NCI-H2081 (cell line): Measurements from ENCODE around the gene CDH4.

ENCODE experiments used
- DNase-seq, 2 experiments: peaks; one replicate each; lab custom pipeline; 2025; lab: John Stamatoyannopoulos, UW

The CDH4 gene

GRCh38 chr20:61519488-61519887 lies 267.4 kb downstream of the CDH4 start:
- DNase-seq, result no peak

DNA sequence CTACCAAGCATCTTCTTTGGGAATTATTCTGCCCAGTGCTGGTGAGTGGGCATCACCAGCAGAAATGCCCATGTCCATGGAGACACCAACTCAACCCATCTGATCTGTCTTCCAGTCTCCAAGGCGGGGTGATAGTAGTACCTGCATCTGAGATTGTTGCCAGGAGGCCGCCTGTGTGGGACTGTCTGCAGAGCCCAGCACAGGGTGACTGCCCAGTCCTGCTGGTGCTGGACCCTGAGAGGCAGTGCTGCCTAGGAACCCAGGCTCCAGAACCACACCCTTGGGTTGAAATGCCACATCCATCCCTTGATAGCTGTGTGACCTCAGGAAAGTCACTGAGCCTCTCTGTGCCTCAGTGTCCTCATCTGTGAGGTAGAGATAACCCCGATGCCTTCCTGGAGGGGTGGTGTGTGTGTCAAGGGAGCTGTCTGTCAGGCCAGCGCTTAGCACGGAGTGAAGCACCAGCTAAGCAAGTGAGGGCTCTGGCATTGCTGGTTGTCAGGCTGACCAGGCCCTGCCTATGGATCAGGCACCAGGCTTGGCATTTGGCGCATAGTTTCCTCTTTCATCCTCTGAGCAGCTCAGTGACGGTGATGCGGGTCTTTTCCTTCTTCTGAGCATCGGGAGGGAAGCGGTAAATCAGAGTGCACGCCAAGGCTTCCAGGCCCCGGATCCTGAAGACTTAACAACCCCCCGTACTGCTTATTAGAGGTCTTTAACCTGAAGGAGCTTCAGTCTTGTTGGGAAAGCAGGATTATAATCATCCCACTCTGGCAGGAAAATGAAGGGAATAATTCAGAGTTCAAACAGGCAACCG lies 268.2 kb downstream of the CDH4 start:
- no peak for DNase-seq

DNA sequence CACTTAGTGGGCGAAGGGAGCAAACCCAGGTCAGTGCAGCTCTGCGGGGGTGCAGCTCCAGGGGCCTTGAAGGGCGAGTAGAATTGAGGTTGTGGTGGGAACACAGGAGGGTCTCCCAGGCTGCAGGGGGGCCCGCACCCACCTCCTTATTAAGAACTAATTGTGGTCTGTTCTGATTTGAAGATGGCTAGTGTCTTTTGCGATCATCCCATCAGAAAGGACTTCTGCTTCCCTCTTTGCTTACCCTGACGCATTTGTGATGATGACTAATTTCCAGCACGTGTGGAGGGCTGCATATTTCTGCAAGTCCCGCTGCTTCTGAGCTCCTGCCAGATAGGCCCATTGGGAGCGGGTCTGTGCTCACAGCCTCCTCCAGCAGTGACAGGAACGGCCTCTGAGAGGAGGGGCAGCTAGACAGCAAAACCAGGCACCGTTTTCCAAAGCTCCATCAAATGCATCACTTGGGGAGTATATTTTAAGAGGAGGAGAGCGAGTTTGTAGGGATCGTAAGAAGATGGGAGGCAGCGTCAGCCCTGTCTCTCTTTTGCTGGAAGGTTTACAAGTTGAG lies 268.9 kb downstream of the CDH4 start:
- no peak for DNase-seq

DNA sequence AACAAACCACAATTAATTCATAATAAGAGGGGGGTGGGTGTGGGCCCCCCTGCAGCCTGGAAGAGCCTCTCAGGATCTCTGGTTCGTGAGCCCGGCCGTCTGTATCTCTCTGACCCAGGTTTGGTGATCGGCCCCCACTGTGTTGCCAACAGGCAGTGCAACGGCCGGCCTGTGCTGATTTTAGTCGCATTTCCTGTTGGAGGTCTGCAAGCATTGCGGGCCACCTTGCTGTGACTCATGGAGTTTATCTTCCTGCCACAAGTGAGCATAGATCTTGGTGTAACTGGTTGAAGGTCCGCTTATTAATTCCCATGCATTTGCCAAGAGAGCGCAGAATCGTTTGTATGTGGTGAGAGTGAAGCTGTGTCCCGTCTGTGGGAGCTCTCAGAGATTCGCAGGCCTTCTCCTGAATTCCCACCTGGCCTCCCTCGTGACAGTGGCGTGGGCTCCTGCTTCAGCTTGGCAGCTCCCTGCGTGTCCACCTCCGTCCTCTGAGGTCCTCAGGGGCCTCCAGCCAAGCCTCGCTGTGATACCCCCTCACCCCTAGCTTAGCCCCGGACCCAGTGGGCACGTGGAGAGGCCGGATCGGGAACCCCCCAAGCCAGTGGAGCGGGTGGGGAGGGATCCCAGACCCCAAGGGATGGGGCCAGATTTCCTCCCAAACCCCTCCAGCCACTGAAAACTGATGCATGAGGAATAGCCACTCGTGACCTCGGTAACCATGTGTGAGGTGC lies 269.8 kb downstream of the CDH4 start:
- no peak for DNase-seq

- no peak for DNase-seq
Observed at GRCh38 chr20:61522498-61523090, 270.5 kb downstream of the CDH4 start.

DNA sequence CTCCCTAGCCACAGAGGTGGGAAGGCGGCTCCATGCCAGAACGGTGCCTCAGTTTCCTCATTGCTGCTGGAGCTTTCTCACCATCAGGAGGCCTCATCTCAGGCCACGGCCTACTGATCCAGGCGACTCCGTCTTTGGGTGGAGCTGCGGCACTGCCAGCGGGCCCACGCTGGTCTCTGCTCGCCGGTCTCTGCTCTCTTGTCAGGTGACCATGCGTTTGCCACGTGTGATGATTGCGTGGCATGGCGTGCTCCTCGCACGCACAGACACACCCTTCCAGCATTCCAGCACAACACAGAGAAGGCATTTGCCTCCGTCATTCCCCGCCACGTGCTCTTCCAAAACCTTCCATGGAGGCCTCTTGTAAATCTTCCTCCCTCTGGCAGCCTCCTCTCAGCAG lies 271.1 kb downstream of the CDH4 start:
- DNase-seq, result no peak

DNA sequence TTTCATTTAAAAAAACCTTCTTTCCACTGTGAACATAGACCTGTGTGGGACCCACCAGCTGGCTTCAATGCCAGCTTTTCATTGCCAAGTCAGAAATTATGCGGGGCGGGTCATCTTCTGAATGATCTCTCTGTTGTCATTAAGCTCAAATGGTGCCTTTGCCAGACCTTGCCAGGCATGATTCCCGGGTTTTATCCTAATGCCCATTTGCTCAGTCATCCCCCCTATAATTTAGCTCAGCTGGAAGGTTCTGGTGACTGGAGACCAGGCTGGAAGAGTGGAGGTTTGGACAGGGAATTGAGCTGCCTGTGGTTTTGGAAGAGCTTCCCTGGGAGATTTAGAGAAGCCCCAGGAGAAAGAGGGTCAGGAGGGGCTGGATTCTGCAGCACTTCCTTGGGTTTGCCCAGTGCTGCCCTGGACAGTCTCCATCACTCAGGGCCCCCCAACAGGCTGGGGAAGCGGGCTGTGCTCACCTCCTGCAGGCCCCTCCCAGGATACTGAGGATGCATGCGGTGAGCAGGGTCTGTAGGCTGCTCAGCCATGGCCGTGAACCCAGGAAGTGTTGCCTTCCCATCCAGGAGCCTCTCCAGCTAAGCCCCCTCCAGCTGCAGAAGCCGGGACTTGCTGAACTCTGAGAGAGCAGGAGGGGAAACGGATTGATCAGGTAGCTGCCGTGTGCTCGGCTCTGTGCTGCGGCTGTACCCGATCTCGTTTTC lies 273.0 kb downstream of the CDH4 start:
- no peak for DNase-seq

- no peak for DNase-seq
Observed at GRCh38 chr20:61525781-61526431, 273.8 kb downstream of the CDH4 start.

GRCh38 chr20:61526907-61527306 lies 274.8 kb downstream of the CDH4 start:
- DNase-seq, result no peak

GRCh38 chr20:61527626-61528025 lies 275.6 kb downstream of the CDH4 start:
- no peak for DNase-seq

DNA sequence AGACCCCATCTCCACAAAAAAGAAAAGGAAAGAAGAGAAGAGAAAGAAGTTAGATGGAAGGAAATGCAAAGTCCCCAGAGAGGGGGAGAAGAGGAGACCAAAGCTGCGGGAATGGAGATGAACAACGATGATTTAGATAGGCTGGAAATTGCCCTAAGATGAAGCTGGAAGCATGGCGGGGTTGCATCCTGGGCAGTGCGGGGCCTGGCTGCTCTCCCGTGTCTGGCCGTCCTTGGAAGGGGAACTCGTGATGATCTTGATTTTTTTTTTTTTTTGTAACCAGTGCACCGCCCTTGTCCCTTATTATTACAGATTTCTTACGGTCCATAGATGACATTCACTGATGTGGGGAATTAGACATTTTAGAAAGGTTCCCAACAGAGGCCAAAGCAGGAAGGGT lies 276.5 kb downstream of the CDH4 start:
- no peak for DNase-seq

GRCh38 chr20:61529354-61529753 lies 277.3 kb downstream of the CDH4 start:
- DNase-seq, result no peak

- no peak for DNase-seq
Observed at GRCh38 chr20:61531553-61532345, 279.7 kb downstream of the CDH4 start.

DNA sequence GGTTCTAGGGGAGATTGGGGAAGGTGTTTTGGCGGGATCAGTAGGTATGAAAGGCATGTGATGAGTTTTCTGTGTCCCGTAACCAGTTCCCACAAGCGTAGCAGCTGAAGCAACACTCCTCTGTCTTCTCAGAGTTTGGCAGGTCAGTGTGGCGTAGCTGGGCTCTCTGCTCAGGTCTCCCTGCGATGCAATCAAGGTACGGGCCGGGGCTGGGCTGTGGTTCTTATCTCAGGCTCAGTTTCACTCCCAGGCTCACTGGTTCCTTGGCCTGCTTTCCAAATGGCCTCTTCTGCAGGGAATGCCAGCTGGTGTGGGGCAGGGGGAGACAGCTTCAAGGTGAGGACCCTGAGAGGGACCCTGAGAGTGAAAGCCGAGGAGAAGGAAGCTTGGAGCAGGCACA lies 280.7 kb downstream of the CDH4 start:
- DNase-seq, result no peak

- DNase-seq, result no peak
Observed at GRCh38 chr20:61533231-61533631, 281.2 kb downstream of the CDH4 start.

DNA sequence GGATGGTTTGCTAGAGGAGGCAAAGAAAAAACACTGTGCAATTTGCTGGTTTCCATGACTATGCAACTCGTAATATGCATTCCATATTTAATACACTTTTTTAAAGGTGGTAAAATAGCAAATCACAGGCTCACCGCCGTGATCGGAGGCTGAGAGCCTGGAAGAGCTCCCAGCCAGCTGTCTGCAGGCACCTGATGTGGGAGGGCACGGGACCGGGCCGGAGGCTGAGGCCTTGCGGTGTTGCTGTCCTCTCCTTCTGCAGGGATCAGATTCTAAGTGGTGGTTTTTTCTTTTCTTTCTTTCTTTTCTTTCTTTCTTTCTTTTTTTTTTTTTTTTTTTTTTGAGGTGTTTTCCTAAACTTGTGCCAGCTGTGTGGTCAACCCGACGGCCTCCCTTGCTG lies 282.3 kb downstream of the CDH4 start:
- DNase-seq, result no peak

- no peak for DNase-seq
Observed at GRCh38 chr20:61535091-61535490, 283.0 kb downstream of the CDH4 start.

DNA sequence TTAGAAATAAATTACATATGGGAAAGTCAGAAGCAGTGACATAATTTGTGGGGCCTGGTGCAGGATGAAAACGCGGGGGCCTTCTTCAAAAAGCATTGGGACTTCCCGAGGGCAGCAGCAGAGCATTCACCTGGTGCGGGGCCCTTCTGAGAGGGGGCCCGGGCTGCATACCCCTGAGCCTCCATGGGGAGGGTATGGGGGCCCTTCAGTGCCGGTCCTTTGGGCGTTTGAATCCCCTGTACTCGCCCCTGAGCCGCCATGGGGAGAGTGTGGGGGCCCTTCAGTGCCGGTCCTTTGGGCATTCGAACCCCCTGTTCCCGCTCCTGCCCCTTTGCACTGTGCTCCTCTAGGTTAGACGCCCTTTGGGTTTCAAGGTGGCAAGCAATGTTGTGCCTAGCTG lies 283.5 kb downstream of the CDH4 start:
- DNase-seq, result no peak

GRCh38 chr20:61535956-61536355 lies 283.9 kb downstream of the CDH4 start:
- DNase-seq, result no peak

DNA sequence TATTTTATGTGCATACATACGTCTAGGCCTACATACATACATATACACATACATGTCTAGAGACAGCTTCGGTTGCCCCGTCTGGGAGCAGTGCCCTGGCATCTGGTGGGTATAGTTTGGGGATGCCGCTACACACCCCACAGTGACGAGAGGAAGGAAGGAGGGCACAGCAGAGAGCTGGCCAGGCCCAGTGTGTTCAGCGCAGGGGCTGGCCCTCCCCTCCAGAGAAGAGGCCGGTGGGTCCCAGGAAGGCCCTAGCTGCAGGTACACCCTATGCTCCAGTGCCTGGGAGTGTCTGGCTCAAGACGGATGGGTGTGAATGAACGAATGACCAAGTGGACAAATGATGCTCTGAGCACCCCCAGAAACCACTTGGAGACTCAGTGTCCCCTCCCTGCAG lies 284.6 kb downstream of the CDH4 start:
- no peak for DNase-seq
